22Rv1 (cell line): ENCODE measurements around the gene ANXA11.

Experiments
- CTCF ChIP-seq: fragments of 450-650 bp; IDR thresholded peaks from 2 replicates; pipeline ENCODE4 v1.5.1; 2017; ENCODE audit warnings: mild to moderate bottlenecking
- ZFX ChIP-seq: fragments of 450-650 bp; IDR thresholded peaks from 2 replicates; pipeline ENCODE4 v1.6.1; 2017; ENCODE audit warnings: antibody characterized with exemption, borderline replicate concordance

- TF ChIP-seq CTCF (no peak), ZFX (no peak)
Measured at GRCh38 chr10:80187060-80187459, 18.3 kb downstream of the ANXA11 start.
